Bone marrow (tissue), 2 donors: ENCODE data around the gene PHF20.
"Not testable (repeated sequence)": the region's sequence is repeated elsewhere in the genome, so short reads cannot be mapped to it uniquely, and the experiment has no call there.

Experiments
- DNase-seq, 2 donors: peaks; one replicate each; lab custom pipeline; 2025; lab: John Stamatoyannopoulos, UW

The PHF20 gene

GRCh38 chr20:35776513-35777101, 4.8 kb downstream of the PHF20 start:
- DNase-seq, result no peak

GRCh38 chr20:35783811-35784210, 12.0 kb downstream of the PHF20 start:
- DNase-seq, result not testable (repeated sequence)

- not testable (repeated sequence) for DNase-seq
These were observed 13.7 kb downstream of the PHF20 start for GRCh38 chr20:35785541-35785940.

GRCh38 chr20:35788796-35789195, 17.0 kb downstream of the PHF20 start:
- no peak for DNase-seq

- DNase-seq, result no peak
These were observed 19.3 kb downstream of the PHF20 start for GRCh38 chr20:35791097-35791496.

GRCh38 chr20:35791821-35792220, 20.0 kb downstream of the PHF20 start:
- DNase-seq, result peak; percentile 3 to 31

- DNase-seq, result no peak
These were observed 20.9 kb downstream of the PHF20 start for GRCh38 chr20:35792740-35793139.

GRCh38 chr20:35796571-35796970, 24.8 kb downstream of the PHF20 start:
- DNase-seq, result peak in 1 of 2 donors; percentile 58

- DNase-seq, result no peak
These were observed 30.1 kb downstream of the PHF20 start for GRCh38 chr20:35801865-35802264.

- no peak for DNase-seq
These were observed 34.3 kb downstream of the PHF20 start for GRCh38 chr20:35806075-35806474.

GRCh38 chr20:35807877-35808276, 36.1 kb downstream of the PHF20 start:
- DNase-seq, result no peak

GRCh38 chr20:35820715-35821114, 48.9 kb downstream of the PHF20 start:
- no peak for DNase-seq

GRCh38 chr20:35821807-35822242, 50.0 kb downstream of the PHF20 start:
- no peak for DNase-seq

GRCh38 chr20:35823147-35823546, 51.3 kb downstream of the PHF20 start:
- no peak for DNase-seq

- DNase-seq, result no peak
These were observed 52.1 kb downstream of the PHF20 start for GRCh38 chr20:35823937-35824336.

GRCh38 chr20:35826397-35826998, 54.7 kb downstream of the PHF20 start:
- no peak for DNase-seq

- DNase-seq, result no peak
These were observed 56.6 kb downstream of the PHF20 start for GRCh38 chr20:35828434-35828833.

- no peak for DNase-seq
These were observed 57.1 kb downstream of the PHF20 start for GRCh38 chr20:35828916-35829315.

GRCh38 chr20:35830264-35830663, 58.4 kb downstream of the PHF20 start:
- no peak for DNase-seq

GRCh38 chr20:35831029-35831428, 59.2 kb downstream of the PHF20 start:
- DNase-seq, result no peak

GRCh38 chr20:35831971-35832370, 60.2 kb downstream of the PHF20 start:
- no peak for DNase-seq

- DNase-seq, result no peak
These were observed 61.4 kb downstream of the PHF20 start for GRCh38 chr20:35833241-35833640.

GRCh38 chr20:35837577-35838195, 65.9 kb downstream of the PHF20 start:
- no peak for DNase-seq

GRCh38 chr20:35838205-35838604, 66.4 kb downstream of the PHF20 start:
- DNase-seq, result no peak
